Chondrocyte (in vitro differentiated cells): ENCODE measurements around the gene CPNE6. TPM values are rescaled to one million over a fixed set of nuclear protein-coding genes. Genes with fewer than 3 reads are reported as not detected.

ENCODE experiments used
- DNase-seq: peaks from one replicate; pipeline ENCODE4 v3.0.0; 2021; ENCODE audit warnings: mixed read lengths, low spot score
- H3K27ac Mint-ChIP-seq: one replicate; pipeline ENCODE4 v1.8.0; 2021; ENCODE audit warnings: mild to moderate bottlenecking, moderate library complexity, mixed read lengths; ENCODE audit not compliant: unreplicated experiment
- H3K27me3 Mint-ChIP-seq: 2 replicates; pipeline ENCODE4 v1.8.0; 2021; ENCODE audit warnings: low read depth, mixed read lengths
- H3K36me3 Mint-ChIP-seq: 2 replicates; pipeline ENCODE4 v1.8.0; 2021; ENCODE audit warnings: low read depth, mixed read lengths
- H3K4me1 Mint-ChIP-seq: 2 replicates; pipeline ENCODE4 v1.8.0; 2021; ENCODE audit warnings: low read depth, mild to moderate bottlenecking, mixed read lengths
- H3K4me3 Mint-ChIP-seq: one replicate; pipeline ENCODE4 v1.8.0; 2021; ENCODE audit warnings: mild to moderate bottlenecking, moderate library complexity, mixed read lengths; ENCODE audit not compliant: unreplicated experiment
- H3K9me3 Mint-ChIP-seq: 2 replicates; pipeline ENCODE4 v1.8.0; 2021; ENCODE audit warnings: low read depth, mixed read lengths
- CTCF ChIP-seq: fragments of 200-600 bp; sonication (generic); IDR thresholded peaks from 2 replicates; pipeline ENCODE4 v1.5.0; 2021; ENCODE audit warnings: antibody characterized with exemption, mild to moderate bottlenecking, moderate library complexity
- total RNA-seq: library from RNA; stranded (reverse); gene quantifications from 3 replicates; pipeline ENCODE4 v1.2.1, GENCODE V29; 2021

Gene CPNE6
- total RNA-seq, 1 donor from 2014 or later: not detected

- H3K4me1 Mint-ChIP-seq: peaks cover 12% of the 10 kb centered on the region
- H3K36me3 Mint-ChIP-seq: no peaks in the 10 kb centered on the region
- H3K27me3 Mint-ChIP-seq: peaks cover 29% of the 10 kb centered on the region
- H3K9me3 Mint-ChIP-seq: no peaks in the 10 kb centered on the region
- no peak for DNase-seq
- no peak for TF ChIP-seq CTCF
- H3K27ac Mint-ChIP-seq: no peak overlapping the region
- no peak overlapping the region for H3K4me3 Mint-ChIP-seq
These were observed 17.1 kb upstream of the CPNE6 start for GRCh38 chr14:24054324-24054641.

DNA sequence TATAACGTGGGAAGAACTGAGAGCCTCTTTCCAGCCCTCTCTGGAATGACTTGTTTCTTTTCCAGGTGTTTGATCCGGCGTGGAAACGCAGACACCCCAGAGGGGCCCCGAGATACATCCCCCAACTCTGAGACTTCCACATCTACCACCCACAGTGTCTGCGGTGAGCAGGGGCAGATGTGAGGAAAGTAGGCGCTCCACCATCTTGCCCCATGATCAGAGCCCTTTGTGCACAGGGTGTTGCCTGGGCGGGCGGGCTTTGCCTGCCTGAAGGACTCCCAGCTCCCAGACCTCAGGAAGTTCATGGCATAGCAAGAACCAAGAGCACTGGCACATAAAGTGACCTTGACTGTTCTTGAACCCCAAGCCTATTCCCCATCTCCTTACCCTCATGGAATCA lies 16.7 kb upstream of the CPNE6 start:
- peaks cover 29% of the 10 kb centered on the region for H3K27me3 Mint-ChIP-seq
- no peak for DNase-seq
- no peaks in the 10 kb centered on the region for H3K9me3 Mint-ChIP-seq
- no peak overlapping the region for H3K4me3 Mint-ChIP-seq
- TF ChIP-seq CTCF: no peak
- peaks cover 12% of the 10 kb centered on the region for H3K4me1 Mint-ChIP-seq
- no peak overlapping the region for H3K27ac Mint-ChIP-seq
- no peaks in the 10 kb centered on the region for H3K36me3 Mint-ChIP-seq

DNA sequence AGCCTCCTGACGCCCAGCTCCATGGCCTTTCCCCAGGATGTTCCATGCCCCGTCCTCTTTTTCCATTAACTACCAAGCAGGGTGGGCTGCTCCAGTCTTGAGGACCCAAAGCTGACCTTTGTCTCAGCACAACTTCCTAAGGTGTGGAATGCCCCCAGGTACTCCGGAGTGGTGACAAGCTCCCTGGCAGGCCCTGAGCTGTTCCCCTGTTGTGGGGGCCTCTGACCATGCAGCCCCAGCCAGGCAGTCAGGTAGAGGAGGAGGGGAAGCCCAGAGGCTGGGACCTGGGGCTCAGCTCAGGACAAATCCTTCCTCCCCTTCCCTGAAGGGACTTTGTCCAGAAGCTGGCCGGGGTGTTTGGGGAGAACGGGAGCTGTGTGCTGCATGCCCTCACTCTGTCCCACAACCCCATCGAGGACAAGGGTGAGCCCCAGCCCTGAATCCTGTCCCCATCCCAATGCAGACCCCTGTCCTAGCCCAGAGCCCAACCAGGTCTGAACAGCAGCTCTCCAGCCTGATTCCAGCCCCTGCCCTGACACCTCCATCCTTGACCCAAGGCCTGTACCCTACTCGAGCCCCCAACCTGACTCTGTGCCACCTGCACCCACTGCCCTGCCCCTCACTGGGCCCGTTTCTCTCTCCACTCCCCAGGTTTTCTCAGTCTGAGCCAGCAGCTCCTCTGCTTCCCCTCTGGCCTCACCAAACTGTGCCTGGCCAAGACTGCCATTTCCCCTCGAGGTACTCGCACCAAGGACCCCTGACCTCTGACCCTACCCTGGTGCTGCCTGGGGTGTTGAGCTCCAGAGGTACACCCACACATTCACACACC lies 15.2 kb upstream of the CPNE6 start:
- no peak for TF ChIP-seq CTCF
- DNase-seq: no peak
- Mint-ChIP-seq H3K4me3 (no peak overlapping the region), H3K27ac (no peak overlapping the region), H3K4me1 (peaks cover 9% of the 10 kb centered on the region), H3K9me3 (no peaks in the 10 kb centered on the region), H3K27me3 (peaks cover 25% of the 10 kb centered on the region), H3K36me3 (no peaks in the 10 kb centered on the region)

DNA sequence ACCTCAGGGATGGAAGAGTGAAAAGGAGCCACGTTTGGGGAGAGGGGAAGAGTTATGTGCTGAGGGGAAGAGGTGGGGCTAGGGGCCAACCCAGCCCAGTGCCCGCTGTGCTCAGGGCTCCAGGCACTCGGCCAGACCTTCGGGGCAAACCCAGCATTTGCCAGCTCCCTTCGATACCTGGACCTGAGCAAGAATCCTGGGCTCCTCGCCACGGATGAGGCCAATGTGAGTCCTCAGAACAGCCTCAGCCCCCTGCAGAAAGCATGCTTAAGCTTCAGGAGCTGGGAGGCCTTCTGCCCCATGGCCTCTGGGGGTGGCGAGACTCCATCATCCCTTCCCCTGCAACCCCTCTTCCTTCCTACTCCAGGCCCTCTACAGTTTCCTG lies 14.6 kb upstream of the CPNE6 start:
- Mint-ChIP-seq H3K27ac (no peak overlapping the region), H3K4me3 (no peak overlapping the region), H3K36me3 (no peaks in the 10 kb centered on the region), H3K4me1 (peaks cover 6% of the 10 kb centered on the region), H3K27me3 (peaks cover 23% of the 10 kb centered on the region), H3K9me3 (no peaks in the 10 kb centered on the region)
- TF ChIP-seq CTCF: no peak
- no peak for DNase-seq

- DNase-seq: no peak
These were observed 14.1 kb upstream of the CPNE6 start for GRCh38 chr14:24057271-24057670.

More at GRCh38 chr14:24057271-24057670, 14.1 kb upstream of the CPNE6 start:
- peaks cover 6% of the 10 kb centered on the region for H3K4me1 Mint-ChIP-seq
- TF ChIP-seq CTCF: no peak
- no peaks in the 10 kb centered on the region for H3K9me3 Mint-ChIP-seq
- H3K36me3 Mint-ChIP-seq: no peaks in the 10 kb centered on the region
- H3K27ac Mint-ChIP-seq: no peak overlapping the region
- H3K27me3 Mint-ChIP-seq: peaks cover 23% of the 10 kb centered on the region
- H3K4me3 Mint-ChIP-seq: no peak overlapping the region
